Large intestine (tissue), 3 donors: ENCODE data around the gene MICAL2. TPM values are rescaled to one million over a fixed set of nuclear protein-coding genes. Genes with fewer than 3 reads are reported as not detected.

Experiments
- DNase-seq, 2 donors: peaks; one replicate each; pipeline versions ENCODE4 v3.0.0 to v3.0.0-alpha.2; 2013
- H3K27ac ChIP-seq: one replicate; pipeline ENCODE4 v1.5.1; 2013; ENCODE audit warnings: low read length
- H3K27me3 ChIP-seq: 2 replicates; pipeline ENCODE4 v1.6.1; 2013; ENCODE audit warnings: low read length; ENCODE audit not compliant: control insufficient read depth, insufficient read depth
- H3K36me3 ChIP-seq: 2 replicates; pipeline ENCODE4 v1.6.1; 2013; ENCODE audit warnings: low read length; ENCODE audit not compliant: control insufficient read depth, insufficient read depth
- H3K4me1 ChIP-seq: one replicate; pipeline ENCODE4 v1.6.1; 2013; ENCODE audit warnings: low read length; ENCODE audit not compliant: control insufficient read depth, insufficient read depth
- H3K4me3 ChIP-seq: one replicate; pipeline ENCODE4 v1.5.1; 2013; ENCODE audit warnings: low read length
- H3K9me3 ChIP-seq: one replicate; pipeline ENCODE4 v1.6.1; 2013; ENCODE audit warnings: mild to moderate bottlenecking, low read depth, low read length, moderate library complexity; ENCODE audit not compliant: control insufficient read depth
- WGBS: methylation state at CpG from one replicate; pipeline ENCODE4 v1.1.5; 2013; ENCODE audit warnings: low lambda C conversion rate; ENCODE audit not compliant: insufficient coverage; 5-methylcytosine and 5-hydroxymethylcytosine counted together
- polyA plus RNA-seq: library from polyadenylated mRNA; unstranded; fragments of 120-200 nt; gene quantifications from one replicate; pipeline ENCODE4 v1.2.1, GENCODE V29; 2013

The MICAL2 gene
- polyA plus RNA-seq, 1 donor = 39.8 TPM

DNA sequence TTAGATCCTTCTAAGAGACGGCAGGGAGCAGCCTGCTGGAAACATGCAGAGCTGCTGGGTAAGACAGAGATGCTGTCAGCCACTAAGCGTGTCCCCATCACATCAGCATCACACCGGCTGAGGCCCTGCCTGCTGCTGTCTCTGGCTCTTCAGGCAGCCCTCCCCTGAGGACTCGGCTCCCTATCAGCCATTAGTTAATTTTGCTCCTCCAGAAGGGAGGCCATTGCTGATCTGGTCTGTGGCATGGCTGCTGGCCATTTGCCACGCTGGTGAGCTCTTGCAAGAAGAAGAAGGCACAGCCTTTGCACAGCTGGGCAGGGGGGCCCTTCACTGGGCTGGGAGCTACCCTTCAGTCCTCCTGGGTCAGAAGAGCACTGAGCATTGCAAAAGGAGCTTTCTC is 135.8 kb downstream of the MICAL2 start:
- Histone ChIP-seq H3K4me3 (no peak overlapping the region), H3K27me3 (no peaks in the 10 kb centered on the region), H3K9me3 (no peaks in the 10 kb centered on the region), H3K4me1 (peaks cover 24% of the 10 kb centered on the region), H3K36me3 (peaks cover 23% of the 10 kb centered on the region), H3K27ac (no peak overlapping the region)
- no peak for DNase-seq
- no CpG with 5 or more reads among the region's 5 CpGs for WGBS

DNA sequence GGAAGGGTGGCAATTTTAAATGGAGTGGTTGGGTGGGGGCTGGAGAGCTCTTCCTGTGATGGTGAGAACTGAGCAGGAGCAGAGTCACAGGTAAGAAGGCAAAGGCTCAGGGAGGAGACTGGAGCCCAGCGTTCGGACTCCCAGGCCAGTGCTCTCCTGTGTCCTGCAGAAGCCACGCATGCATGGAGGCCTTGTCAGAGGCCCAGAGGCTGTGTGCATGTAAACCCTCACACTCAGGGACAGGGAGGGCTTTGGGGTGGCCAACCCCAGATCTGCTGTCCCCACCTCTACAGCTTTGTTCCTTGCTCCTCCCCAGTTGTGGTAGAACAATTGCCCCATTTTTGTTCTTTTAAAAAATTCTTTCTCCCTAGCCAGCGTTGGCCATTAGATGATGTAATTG is 136.6 kb downstream of the MICAL2 start:
- H3K4me1 ChIP-seq = peaks cover 32% of the 10 kb centered on the region
- H3K27me3 ChIP-seq = no peaks in the 10 kb centered on the region
- no peaks in the 10 kb centered on the region for H3K9me3 ChIP-seq
- no peak overlapping the region for H3K27ac ChIP-seq
- DNase-seq = no peak
- WGBS = no CpG with 5 or more reads among the region's 4 CpGs
- peaks cover 18% of the 10 kb centered on the region for H3K36me3 ChIP-seq
- no peak overlapping the region for H3K4me3 ChIP-seq

GRCh38 chr11:12247543-12248254 is 137.3 kb downstream of the MICAL2 start:
- DNase-seq = no peak
- H3K4me3 ChIP-seq = no peak overlapping the region
- H3K9me3 ChIP-seq = no peaks in the 10 kb centered on the region
- peak overlapping the region; percentile 36 for H3K27ac ChIP-seq
- WGBS = no CpG with 5 or more reads among the region's 3 CpGs
- H3K36me3 ChIP-seq = peaks cover 18% of the 10 kb centered on the region
- H3K27me3 ChIP-seq = no peaks in the 10 kb centered on the region
- H3K4me1 ChIP-seq = peaks cover 39% of the 10 kb centered on the region

DNA sequence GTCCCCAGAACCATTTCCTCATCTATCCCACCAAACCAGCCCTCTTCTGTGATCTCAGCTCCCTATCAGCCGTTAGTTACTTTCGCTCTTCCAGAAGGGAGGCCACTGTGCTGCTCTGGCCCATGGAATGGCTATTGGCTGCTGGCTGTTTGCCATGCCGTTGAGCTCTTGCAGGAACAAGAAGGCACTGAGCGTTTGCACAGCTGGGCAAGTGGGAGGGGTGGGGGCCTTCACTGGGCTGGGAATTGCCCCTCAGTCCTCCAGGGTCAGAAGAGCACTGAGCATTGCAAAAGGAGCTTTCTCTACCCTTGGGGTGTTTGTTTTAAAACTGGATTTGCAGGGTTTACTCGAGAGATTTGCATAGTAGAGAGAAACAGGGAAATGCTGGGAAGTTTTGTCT is 137.9 kb downstream of the MICAL2 start:
- DNase-seq = peak; percentile 94 to 97
- no peak overlapping the region for H3K4me3 ChIP-seq
- no peaks in the 10 kb centered on the region for H3K9me3 ChIP-seq
- peaks cover 14% of the 10 kb centered on the region for H3K36me3 ChIP-seq
- H3K4me1 ChIP-seq = peaks cover 45% of the 10 kb centered on the region
- no CpG with 5 or more reads among the region's 5 CpGs for WGBS
- no peaks in the 10 kb centered on the region for H3K27me3 ChIP-seq
- peak overlapping the region; percentile 36 for H3K27ac ChIP-seq

DNA sequence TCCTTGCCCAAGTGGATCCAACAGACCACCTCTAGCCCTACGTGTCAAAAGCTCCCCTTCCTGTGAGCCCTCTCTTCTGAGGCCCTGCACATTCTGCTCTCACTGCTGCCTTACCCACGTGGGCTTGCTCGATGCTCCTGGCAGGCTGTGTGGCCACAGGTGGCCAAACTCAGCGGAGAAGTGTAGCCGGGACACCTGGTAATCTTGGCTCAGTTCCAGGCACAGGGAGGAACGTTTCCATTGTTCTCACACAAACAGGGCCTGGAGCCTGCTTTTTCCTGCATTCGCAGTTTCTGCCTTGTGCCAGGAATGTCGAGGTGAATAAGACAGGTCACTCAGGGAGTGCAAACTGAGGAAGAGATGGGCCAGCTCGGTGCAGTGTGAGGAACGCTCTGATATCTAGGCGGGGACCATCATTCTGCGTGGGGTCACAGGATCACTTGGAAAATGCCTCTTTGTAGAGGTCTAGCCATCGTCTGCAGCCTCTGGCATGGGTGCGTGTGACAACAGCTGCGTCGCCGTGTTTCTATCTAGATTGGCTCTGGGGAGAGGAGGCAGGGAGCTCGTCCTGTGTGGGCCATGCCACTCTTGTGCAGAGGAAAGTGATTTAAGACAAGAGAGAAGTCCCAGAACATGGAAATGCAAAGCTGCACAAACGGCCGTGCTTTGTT is 139.3 kb downstream of the MICAL2 start:
- Histone ChIP-seq H3K9me3 (no peaks in the 10 kb centered on the region), H3K27me3 (no peaks in the 10 kb centered on the region), H3K4me1 (peaks cover 58% of the 10 kb centered on the region), H3K27ac (no peak overlapping the region), H3K36me3 (peaks cover 10% of the 10 kb centered on the region), H3K4me3 (no peak overlapping the region)
- no CpG with 5 or more reads among the region's 20 CpGs for WGBS
- DNase-seq = peak in 1 of 2 donors; percentile 31

GRCh38 chr11:12251666-12252560 is 141.5 kb downstream of the MICAL2 start:
- H3K27me3 ChIP-seq = no peaks in the 10 kb centered on the region
- H3K4me1 ChIP-seq = peaks cover 58% of the 10 kb centered on the region
- no CpG with 5 or more reads among the region's 5 CpGs for WGBS
- H3K27ac ChIP-seq = peak overlapping the region; percentile 8
- peak in 1 of 2 donors; percentile 68 for DNase-seq
- H3K36me3 ChIP-seq = peaks cover 14% of the 10 kb centered on the region
- H3K9me3 ChIP-seq = no peaks in the 10 kb centered on the region
- H3K4me3 ChIP-seq = no peak overlapping the region

DNA sequence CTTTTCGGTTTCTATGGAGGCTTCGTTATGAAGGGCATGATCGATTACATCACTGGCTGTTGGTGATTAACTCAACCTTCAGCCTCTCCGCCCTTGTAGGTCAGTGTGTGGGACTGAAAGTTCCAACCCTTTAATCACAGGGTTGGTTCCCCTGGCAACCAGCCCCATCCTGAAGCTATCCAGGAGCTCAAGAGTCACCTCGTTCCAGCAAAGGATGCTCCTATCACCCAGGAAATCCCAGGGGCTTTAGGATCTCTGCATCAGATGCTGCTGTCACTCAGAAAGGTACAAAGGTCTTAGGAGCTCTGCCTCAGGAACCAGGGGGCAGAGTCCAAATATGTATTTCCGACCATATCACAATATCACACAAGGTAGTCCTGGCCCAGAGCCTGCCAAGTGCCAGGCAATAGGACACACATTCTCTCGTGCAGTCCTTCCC is 143.5 kb downstream of the MICAL2 start:
- H3K27me3 ChIP-seq = no peaks in the 10 kb centered on the region
- H3K4me3 ChIP-seq = no peak overlapping the region
- DNase-seq = peak; percentile 80 to 85
- H3K36me3 ChIP-seq = peaks cover 18% of the 10 kb centered on the region
- H3K9me3 ChIP-seq = no peaks in the 10 kb centered on the region
- peaks cover 54% of the 10 kb centered on the region for H3K4me1 ChIP-seq
- peak overlapping the region; percentile 74 for H3K27ac ChIP-seq
- WGBS = no CpG with 5 or more reads among the region's 7 CpGs

GRCh38 chr11:12258451-12258850 is 148.1 kb downstream of the MICAL2 start:
- WGBS = no CpG with 5 or more reads among the region's 3 CpGs
- Histone ChIP-seq H3K27me3 (no peaks in the 10 kb centered on the region), H3K36me3 (peaks cover 38% of the 10 kb centered on the region), H3K9me3 (no peaks in the 10 kb centered on the region), H3K27ac (peak overlapping the region; percentile 35), H3K4me3 (no peak overlapping the region), H3K4me1 (peaks cover 32% of the 10 kb centered on the region)
- DNase-seq = peak in 1 of 2 donors; percentile 37

DNA sequence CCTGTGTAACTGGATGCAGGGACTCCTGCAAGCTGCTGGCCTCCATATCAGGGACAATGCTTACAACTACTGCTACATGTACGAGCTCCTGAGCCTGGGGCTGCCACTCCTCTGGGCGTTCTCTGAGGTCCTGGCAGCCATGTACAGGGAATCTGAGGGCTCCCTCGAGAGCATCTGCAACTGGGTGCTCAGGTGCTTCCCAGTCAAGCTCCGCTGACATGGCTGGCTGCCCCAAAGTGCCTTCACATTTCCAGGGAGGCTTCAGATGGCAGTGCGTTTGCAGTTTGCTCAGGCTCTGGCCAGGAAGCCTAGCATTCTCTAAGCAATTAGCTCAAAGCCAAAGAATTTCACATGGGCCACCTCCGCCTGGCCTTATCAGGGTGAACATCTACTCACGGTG is 149.6 kb downstream of the MICAL2 start:
- Histone ChIP-seq H3K27me3 (no peaks in the 10 kb centered on the region), H3K27ac (no peak overlapping the region), H3K36me3 (peaks cover 38% of the 10 kb centered on the region), H3K9me3 (no peaks in the 10 kb centered on the region), H3K4me3 (no peak overlapping the region), H3K4me1 (peaks cover 26% of the 10 kb centered on the region)
- no peak for DNase-seq
- WGBS = 80% methylated on average over 1 of the region's 7 CpGs
